GM19468 (cell line): ENCODE data around the gene PKD1L1.

ENCODE experiments used
- ATAC-seq: cut with Tn5 transposase; IDR thresholded peaks from one replicate; pipeline ENCODE4 v1.9.1; 2021; ENCODE audit warnings: mild to moderate bottlenecking, moderate library complexity, moderate number of reproducible peaks; ENCODE audit not compliant: unreplicated experiment; ENCODE audit errors: extremely low read depth

Gene PKD1L1

DNA sequence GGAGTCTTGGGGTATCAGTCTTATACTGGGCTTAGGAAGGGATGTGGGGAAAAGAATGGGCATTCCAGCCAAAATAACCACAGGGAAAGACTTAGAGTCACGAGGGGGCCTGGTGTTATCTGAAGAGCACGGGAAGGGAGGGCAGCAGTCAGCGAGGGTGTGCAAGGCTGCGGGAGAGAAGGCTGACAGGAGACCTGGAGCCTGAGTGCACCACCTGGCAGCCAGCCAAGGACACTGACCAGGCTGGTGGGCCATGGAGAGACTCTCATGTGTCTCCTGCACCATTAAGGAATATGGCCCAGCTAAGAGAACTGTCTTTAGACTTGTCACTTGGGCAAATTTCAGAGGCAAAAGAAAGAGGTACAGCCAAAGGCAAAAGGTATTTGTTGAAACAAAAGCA, 69.6 kb downstream of the PKD1L1 start:
- no peak for ATAC-seq

DNA sequence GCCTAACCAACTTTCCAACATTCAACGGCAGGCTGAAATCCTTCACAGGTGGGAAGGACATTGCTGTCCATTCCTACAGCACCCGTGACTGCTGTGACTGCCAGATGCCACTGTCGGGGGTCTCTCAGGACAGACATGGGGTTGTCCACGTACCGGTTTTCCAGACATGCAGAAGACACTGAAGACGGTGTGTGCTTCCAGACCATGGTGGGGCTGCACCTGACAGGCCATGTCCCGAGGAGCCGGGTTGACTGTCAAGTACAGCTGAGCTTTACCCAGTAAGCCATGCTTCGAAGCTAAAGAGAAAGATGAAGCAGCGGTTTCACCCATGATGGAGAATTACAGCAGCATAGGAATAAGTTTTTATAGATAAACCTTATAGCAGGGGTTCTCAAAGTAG, 70.9 kb downstream of the PKD1L1 start:
- ATAC-seq = no peak

DNA sequence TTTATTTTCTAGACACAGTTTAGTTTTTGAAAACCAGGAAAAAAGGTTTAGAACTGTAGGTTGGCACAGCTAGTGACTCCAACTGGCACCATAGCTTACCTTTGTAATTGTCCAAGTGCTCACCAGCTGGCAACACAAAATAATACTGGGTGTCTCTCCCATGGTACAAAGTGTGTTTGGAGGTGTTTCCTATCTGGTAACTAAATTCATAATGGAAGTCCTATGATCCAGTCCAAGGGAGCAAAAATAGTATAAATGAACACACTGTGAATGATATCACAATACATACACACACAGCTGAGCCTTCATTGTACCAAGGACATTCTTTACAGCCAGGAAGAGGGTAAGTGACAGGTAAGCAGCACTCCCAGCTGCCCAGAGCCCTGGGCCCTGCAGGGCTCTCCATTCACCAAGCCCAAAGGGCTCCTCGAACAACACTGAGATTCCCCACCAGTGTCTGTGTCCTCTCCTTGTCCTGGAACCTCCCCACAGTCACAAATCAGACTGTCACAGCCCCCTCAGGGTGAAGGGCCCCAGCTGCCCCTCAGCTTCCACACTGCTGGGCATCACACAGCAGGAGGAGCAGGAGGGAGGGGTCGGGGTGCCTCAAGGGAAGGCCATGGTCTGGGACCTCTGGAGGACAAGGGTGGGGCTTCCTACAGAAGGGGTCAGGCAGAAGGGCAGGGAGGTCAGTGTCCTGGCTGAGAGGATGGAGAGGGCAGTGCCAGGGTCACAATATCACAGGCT, 72.1 kb downstream of the PKD1L1 start:
- no peak for ATAC-seq

DNA sequence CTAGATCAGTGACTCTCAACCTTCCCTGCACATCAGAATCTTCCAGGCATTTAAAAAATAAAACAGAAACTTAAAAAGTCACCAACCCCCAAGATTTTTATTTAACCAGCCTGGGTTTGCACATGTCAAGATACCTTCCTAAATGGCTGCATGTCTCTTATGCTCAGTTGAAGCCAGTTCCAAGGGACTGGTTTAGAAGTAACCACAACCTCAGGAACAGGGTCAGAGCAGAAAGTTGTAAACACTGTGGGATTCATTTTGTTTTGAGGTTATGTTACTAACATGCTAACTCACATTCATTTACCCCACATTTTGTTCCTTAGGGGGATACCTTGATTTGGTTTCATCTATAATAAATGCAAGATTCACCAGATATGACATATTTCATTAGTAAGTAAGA, 72.9 kb downstream of the PKD1L1 start:
- no peak for ATAC-seq

DNA sequence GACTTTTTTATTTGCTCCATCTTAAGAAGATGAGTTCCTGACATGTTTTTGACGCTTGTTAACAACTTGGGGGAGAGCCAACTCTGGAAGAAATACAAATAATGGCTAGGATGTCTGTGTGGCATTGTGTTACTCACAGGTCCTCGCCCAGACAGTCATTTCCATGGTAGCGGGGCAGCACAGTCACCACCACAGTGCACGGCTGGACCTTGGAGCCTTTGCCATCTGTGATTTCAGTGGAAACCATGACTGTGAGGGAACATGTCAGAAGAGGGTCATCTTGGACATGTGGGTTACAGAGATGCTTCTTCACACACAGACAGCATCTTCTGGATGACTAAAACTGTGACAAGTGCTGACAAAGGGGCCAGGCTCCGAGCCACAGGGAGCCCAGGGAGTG, 74.5 kb downstream of the PKD1L1 start:
- ATAC-seq = no peak

DNA sequence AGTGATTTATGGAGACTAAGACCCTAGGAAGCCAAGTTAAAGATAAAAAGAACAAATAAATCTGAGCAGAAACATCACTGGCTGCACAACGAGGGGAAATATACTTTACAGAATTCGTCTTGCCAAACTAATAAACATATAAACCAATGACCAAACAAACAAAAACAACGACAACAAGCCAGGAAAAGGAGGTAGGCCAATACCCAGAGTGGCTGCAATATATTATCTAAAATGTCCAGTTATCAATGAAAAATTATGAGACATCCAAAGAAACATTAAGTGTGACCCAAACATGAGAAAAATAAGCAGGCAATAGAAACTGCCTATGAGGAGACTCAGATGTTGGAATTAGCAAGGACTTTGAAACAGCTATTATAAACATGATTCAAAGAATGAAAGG, 81.0 kb downstream of the PKD1L1 start:
- no peak for ATAC-seq

DNA sequence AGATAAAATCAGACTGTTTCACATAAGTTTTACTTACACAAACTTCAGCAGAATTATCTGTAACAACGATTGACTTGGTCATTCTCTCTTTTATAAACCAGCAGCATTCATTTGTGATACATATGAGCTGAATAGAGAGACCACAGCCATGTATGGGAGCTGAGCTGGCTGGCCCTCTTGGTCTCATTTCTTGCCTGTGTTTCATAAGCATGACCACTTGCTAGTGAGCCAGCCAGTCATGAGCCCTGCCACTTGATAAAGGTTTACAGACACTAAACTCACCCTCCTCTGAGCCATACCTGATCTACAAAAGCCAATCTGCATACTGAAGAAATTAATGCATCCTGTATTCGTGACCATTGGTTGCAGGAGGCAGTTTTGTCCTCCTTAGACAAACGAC, 82.1 kb downstream of the PKD1L1 start:
- ATAC-seq = no peak

DNA sequence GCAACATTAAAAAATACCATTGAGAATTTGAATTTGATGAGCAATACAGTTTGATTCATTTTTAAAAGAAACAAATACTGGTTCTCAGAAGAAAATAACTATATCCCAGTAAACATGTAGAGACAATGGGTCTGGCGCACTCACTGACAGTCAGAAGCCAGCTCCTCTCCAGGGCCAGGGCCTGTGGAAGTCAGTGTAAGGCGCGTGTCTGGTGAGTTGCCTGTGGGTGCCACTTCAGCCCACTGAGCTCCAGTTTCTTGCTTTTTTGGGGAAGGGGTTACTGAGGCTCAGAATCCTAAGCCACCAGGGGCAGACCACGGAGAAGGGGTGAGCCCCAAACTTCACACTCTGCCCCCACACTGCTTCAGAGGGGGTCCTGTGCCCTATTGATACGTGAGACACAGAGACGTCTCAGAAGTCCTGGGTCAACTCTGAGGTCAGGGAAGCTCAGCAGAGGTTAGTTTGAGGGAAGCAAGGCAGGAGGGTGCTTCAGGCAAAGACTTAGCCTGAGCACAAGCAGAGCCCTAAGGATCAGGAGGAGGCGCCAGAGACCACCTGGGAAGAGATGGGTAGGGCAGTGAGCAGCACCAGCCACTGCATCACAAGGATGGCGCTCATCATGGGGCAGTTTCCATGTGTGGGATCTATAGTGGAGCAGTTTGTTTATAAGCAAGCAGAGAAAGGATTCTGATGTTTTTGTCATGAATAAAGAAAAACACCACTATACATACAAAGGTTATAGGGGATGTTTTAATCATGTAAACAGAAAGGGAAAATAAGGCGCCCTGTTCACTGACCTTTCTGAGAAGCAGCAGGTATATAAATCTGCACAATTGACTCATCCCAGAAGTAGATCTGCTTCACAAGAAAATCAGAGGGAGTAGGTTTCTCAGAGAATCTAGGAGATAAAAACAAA, 95.7 kb downstream of the PKD1L1 start:
- ATAC-seq = no peak

DNA sequence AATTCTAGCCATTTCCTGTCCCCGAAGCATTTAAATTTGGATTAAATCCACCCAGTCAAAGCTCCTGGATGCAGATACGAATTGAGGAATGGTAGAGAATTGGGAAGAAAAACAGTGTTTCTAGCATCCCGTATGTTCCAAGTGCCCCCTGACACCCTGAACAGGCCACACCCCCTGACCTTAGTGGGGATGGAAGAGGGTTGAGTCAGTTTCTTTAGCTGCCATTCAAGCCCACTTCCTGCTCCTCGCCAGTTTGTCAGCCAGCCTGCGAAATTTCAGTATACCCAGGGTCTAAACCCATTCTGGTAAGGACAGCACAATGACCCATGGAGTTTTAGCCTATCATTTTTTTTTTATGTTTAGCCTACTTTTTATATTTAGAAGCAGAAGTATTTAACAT, 101.1 kb downstream of the PKD1L1 start:
- ATAC-seq = no peak

DNA sequence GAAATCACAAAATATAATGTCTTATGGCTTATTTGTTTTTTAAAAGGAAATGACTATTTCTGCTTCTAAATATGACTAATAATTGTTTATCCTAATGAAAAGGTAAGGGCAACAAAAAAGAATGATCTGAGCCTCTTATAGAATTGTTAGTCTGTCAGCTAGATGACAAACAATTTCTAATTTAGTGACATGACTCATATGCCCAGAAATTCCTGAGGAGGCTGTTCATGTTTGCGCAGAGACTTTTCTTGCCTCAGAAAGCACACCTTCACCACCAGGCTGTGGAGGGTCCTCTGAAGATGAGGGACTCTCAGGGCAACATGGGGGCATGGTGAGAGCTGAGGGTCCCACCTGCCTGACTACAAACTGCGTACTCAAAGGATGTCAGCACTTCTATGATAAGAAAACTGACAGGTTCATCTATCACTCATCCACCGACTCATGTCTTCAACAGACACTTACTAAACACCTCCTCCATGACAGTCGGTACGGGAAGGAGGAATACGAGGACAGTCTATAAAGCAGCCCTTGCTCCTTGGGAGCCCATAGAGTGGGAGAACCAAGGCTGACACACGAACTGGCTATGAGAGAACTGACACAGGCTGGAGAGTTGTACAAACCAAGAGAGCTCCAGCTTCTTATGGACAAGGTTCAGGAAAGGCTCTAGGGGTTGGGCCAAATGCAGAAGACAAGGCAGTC, 102.0 kb downstream of the PKD1L1 start:
- ATAC-seq = no peak

DNA sequence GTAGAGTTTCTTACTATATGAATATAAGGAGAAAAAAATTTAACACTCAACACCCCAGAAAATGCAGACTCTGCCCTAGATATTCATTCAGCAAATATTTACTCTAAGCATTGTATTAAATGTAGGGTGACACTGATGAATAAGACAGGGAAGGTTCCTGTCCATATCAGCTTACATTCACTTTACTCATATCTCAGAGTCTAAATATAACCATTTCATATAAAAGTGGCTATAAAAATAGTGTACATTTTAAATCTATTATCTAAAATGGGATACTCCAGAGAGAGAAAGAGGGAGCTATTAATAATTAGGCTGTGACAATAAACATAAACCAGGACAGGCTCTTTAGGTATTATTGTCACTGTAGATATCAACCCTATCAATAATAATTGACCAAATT, 104.0 kb downstream of the PKD1L1 start:
- no peak for ATAC-seq

DNA sequence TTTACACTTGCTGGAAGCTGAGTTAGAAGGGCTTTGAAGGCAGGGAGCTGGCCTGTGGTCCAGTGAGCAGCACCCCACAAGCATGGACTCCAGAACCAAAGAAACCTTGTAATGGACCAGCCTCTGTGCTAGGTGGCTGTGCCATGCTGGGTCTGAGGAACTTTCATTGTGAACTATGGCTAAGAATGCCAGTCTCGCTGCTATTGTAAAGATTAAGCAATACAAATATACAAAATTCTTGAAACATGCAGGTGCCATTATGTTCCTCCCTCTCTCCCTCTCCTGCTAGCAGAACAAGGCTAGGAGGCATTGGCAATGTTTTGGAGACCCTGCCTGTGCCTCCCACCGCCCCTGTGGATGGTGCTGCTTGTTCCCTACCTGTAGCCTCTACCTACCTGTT, 105.0 kb downstream of the PKD1L1 start:
- no peak for ATAC-seq

DNA sequence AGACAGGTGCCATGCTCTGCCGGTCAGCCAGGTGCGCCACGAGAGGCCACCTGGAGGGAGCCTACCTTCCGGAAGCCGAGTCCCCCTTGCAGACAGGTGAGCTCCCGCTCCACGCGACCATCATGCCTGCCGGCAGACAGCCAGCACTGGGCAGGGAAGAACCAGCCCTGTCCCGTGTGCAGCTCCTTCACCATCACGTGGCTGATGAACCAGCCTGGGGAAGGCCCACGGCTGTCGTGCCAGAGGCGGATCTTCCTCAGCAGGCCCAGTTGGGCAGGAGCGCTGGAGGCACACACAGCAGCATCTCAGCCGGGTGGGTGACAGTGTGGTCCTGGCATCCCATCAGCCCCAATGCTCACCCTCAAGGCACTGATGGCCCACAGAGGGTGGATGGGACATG, 108.9 kb downstream of the PKD1L1 start:
- ATAC-seq = no peak

DNA sequence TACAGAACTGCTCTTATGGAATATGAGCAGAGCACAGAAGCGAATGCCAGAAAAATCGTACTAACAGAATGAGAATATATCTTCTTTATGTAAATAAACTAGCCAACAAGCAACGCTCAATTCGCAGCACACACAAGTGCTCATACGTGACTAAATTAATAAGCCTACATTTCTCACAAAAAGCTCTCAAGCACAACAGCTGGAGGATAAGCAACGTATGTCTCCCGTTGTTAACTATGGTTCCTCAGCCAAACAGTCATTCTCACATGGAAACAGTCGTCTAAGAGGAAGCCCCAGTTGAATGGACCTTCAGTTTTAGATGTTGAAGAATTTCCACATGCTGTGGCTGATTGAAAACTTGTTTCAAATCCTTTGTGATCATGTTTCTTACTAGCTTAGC, 110.4 kb downstream of the PKD1L1 start:
- no peak for ATAC-seq

DNA sequence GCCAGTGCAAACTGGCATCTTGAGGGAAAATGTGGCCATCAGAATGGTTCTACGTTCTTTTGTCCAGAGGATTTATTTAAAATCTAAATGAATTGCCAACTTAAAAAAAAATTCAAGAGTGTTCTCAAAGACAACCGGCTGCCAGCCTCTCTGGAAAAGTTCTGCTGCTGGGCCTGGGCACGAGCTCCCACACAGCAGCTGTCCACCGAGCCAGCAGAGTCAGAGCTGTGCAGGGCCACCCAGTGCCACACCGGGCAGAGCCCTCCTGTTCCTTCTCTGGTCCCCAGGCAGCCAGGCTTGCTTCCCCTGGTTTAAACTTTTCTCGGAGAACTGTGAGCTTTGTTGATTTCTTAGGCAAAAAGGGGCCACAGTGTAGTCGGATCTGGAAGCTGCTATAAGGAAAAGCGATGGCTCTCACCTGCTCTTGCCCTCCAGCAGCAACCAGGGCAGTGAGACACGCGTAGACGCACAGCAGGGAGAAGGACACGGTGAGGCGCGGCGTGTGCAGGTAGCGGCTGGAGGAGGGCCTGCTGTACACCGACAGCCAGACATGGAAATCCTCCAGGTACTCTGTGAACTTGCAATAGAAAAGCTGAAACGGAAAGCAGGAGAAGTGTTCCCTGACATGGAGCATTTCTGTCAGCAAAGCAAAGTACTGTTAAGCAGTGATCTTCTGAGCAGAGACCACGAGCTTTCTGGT, 111.6 kb downstream of the PKD1L1 start:
- ATAC-seq = no peak

DNA sequence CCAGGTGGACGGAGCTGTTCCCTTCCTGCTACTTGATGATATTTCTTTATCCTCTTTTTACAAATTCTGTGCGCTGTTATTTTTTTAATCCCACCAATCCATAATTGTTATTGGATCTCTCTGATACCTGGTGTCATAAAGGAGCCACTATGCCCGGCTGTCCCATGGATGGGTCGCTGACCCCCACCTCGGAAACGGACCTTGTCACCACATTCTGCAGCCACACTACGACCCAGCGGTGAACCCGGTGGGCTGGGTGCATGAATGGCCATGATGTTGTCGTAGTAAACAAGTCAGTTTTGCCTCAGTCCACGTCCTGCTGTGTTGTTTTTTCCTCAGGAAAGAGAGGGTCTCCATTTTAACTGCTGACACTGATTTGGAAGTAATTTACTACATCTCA, 112.2 kb downstream of the PKD1L1 start:
- ATAC-seq = no peak

DNA sequence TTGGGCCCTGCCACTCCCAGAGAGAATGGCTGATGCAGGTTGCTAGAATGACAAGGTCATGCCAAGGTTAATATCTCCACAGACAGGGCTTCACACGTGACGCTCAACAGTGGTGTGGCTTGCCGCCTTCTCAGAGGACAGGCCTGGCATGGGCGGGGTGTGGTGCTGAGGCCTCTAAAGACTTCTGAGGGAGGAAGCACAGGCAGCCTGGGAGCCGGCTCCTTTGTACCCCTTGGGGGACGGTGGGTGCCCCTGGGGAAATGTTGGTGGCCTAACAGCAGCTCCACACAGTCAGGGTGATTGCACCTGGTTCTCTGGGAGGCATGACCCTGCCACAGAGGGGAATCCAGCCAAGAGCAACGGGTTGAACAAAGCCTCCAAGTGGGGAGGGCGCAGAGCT, 115.1 kb downstream of the PKD1L1 start:
- ATAC-seq = no peak

DNA sequence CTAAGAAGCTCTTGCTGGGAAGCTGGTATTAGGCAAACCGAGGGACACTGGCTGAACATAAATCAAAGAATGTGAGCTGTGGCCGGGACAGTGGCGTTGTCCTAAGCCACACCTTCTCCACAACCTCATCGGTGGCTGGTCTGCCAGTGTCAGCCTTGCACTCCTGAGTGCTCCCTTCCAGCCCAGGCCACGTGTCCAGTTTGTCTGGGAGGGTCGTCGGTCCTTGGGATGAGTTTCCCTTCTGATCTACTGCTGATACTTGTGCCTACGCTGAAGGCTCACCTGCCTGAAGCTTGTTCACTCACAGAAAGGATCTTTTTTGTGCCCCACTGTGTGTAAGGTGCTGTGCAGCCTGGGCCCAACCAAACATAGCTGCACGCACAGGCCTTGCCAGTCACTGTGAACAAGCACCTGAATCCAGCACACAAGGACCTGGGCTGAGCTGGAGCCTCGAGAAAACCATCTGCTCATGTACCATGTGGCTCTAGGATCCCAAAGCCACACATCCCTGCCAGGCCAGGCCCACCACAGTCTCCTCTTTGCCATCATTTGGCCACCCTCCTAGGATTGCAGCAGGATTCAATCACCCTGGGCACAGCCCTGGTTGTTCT, 116.1 kb downstream of the PKD1L1 start:
- ATAC-seq = no peak

DNA sequence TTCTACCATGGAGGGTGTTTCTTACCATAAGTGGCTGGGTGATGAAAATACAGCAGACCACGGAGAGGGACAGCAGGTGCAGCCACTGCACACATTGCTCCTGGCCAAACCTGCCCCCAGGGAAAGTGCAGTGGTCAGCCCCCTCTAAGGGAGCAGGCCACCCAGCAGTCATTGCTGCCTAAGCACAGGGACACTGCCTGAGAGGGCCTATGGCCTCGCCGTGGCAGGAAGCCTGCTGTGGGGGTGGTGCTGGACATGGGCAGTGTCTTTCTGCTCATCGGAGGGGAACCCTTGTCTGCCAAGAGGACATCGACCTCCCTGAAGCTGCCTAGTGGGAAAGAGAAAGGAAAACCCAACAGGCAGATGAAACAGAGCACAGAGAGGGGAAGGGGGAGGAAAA, 118.3 kb downstream of the PKD1L1 start:
- ATAC-seq = no peak

DNA sequence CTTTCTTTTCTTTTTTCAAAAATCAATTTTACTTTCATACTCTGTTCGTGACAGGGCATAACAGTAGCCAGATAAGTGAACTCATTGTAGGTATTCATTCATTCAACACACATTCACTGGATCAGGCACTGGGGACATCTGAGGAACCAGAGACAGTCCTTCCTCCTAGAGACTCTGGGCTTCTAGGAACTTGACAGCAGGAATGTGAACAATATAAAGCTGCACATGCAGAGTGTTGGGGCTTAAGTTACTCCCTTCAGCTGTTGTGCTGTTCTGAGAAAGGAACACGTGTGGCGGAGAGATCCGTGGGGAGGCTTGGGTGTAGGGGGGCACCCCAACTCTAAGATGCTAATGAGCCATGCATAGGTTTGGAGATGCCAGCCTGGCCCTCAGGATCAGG, 120.4 kb downstream of the PKD1L1 start:
- ATAC-seq = no peak
